Measurements from ENCODE around the gene WDR93.

DNA sequence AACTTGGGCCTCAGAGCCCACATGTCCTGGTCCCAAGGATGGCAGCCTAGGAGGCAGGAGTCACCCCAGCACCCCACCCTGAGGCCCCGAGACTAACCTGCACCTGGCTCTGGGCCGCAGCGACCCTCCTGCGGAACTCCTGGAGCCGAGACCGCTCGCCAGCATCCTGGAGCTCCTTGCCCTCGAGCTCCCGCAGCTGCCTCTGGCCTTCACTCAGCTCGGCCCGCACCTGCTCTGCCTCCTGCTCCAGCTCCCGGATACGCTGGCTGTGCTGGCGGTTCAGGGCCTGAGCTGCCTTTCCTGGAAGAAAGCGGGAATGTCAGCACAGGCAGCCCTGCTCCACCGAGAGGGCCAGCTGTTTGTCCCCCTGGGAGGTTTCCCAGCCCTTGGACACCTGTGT is 48.5 kb upstream of the WDR93 start:
- TF ChIP-seq POLR2AphosphoS5 (IDR thresholded peaks at IDR 0.05; ENCODE audit: low read depth, low read length) (no peak), TAF1 (IDR thresholded peaks at IDR 0.05; ENCODE audit: low read depth, low read length) (no peak), POLR2A (IDR thresholded peaks at IDR 0.05; ENCODE audit: low read depth, low read length) (no peak)
